HG02763 (cell line): Measurements from ENCODE around the gene TSPEAR.
"Not testable (repeated sequence)": the region's sequence is repeated elsewhere in the genome, so short reads cannot be mapped to it uniquely, and the experiment has no call there.

Source experiments
- ATAC-seq: cut with Tn5 transposase; IDR thresholded peaks from one replicate; pipeline ENCODE4 v1.9.1; 2021; ENCODE audit warnings: mild to moderate bottlenecking, moderate library complexity; ENCODE audit not compliant: unreplicated experiment

The TSPEAR gene

GRCh38 chr21:44612669-44613229 is 98.6 kb downstream of the TSPEAR start:
- no peak for ATAC-seq

DNA sequence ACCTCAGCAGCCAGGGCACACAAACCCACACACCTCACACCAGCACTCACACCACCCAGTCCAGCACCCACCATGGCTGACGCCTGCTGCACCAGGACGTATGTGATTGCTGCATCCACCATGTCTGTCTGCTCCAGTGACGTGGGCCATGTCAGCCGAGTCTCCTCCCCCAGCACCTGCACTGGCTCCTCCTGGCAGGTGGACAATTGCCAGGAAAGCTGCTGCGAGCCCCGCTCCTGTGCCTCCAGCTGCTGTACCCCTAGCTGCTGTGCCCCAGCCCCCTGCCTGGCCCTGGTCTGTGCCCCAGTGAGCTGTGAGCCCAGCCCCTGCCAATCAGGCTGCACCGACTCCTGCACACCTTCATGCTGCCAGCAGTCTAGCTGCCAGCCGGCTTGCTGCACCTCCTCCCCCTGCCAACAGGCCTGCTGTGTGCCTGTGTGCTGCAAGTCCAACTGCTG is 99.3 kb downstream of the TSPEAR start, which contains the start of gene KRTAP10-8:
KRTAP10-8 (plus strand) TSS at position 51 of the 458 bp plus-strand sequence; CDS start at position 73, 22 bp downstream.
- ATAC-seq, result no peak

DNA sequence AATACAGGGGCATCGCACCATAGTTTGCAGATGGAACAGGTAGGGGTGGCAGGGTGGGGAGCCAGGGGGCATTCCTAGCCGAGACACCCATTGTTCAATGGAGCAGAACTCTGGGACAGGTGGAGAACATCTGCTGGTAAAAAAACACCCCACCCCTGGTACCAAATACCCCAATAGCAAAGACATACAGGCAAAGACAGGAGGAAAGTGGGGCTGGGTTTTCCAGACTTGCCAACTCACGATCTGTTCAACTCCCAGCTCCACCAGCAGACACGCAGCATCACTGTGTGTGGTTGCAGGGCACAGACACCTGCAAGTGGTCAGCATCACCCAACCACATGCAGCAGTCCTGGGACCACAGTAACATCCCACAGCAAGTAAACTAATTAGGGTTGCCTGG is 99.8 kb downstream of the TSPEAR start:
- ATAC-seq, result no peak

DNA sequence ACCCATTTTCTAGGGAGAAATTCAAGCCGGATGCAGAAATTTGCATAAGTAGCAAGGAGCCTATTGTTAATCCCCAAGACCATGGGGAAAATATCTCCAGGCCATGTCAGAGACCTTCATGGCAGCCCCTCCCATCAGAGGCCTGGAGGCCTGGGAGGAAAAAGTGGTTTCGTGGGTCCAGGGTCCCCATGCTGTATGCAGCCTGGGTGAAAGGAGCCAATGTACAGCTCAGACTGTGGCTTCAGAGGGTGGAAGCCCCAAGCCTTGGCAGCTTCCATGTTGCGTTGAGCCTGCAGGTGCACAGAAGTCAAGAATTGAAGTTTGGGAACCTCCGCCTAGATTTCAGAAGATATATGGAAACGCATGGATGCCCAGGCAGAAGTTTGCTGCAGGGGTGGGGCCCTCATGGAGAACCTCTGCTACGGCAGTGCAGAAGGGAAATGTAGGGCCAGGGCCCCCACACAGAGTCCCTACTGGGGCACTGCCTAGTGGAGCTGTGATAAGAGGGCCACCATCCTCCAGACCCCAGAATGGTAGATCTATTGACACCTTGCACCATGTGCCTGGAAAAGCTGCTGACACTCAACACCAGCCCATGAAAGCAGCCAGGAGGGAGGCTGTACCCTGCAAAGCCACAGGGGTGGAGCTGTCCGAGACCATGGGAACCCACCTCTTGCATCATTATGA is 101.1 kb downstream of the TSPEAR start:
- ATAC-seq, result not testable (repeated sequence)

GRCh38 chr21:44609193-44609592 is 102.2 kb downstream of the TSPEAR start:
- ATAC-seq, result no peak

DNA sequence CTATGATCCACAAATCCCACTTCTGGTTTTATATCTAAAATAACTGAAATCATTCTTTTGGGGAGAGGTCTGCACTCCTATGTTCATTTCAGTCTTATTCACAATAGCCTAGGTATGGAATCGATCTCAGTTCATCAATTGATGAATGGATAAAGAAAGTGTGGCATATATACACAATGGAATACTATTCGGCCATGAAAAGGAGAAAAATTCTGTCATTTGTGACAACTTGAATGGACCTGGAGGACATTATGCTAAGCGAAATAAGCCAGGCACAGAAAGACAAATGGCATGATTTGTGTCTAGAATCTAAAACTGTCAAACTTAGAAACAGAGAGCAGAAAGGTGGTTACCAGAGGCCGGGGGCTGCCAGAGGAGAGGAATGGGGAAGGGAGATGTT is 104.9 kb downstream of the TSPEAR start:
- no peak for ATAC-seq

DNA sequence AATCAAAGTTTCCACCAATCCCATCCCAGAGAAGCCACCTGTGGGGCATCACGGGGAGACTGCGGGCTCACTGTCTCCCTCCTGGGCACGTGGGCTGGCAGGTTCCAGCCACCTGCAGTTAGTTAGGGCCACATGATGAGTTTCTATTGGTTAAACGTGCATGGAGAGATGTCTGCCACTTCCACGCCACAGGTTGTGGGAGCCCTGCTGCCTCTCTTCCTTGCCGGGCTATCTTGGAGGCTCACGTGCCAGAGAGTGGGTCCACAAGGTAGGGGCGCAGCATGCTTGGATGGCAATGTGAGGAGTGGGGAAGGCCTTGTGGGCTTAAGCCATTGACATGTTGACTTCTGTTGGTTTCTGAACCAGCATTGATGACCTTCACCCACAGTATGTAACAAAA is 107.5 kb downstream of the TSPEAR start:
- no peak for ATAC-seq

DNA sequence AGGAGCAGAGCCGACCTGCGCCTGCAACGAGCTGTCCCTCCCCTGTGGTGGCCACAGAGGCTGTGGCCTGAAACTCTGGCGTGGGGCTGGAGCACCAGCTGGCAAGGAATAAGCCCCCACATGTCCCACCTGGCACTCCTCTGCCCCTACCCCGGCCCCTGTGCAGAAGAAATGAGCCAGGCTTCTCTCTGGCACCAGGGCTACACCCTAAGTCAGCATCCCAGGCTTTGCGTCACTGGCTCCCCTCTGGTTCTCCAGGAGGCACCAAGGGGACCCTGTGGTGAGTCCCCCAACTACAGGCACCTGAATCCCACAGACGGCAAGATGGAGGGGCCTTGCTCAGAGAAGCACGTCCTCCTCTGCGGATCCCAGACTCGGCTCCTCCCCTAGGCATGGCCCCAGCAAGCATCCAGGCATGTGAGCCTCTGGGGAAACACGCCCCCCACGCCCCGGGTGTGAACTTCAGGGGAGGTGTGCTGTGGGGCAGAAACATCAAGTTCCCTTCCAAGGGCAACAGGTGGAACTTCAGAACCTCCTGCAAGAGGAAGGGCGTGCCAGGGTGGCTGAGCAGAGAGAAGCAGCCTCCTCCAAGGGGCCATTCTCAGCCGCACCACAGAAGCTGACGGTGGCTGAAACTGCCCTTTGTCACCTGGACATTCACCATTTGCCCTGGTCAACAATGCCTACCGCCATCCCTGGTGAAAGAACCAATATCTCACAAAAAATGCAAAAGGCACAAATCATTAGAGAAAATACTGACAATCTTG is 108.1 kb downstream of the TSPEAR start:
- no peak for ATAC-seq

DNA sequence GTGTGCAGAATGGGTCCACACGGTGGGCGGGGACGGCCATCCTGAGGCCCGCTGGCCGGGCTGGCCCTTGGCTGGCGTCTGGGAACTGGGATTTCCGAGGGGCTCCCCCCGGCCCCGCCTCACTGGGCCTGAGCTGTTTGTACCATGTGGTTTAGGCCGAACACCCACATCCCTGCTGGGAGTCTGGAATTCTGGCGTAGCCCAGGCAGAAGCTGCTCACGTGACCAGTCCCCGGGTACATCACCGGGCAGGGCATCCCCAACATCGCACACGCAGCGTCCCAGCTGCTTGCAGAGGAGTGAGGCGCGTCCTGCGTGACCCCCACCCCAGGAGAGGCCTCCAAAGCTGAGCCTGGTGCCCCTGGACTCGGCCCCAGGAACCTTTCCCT is 108.9 kb downstream of the TSPEAR start:
- ATAC-seq, result no peak

DNA sequence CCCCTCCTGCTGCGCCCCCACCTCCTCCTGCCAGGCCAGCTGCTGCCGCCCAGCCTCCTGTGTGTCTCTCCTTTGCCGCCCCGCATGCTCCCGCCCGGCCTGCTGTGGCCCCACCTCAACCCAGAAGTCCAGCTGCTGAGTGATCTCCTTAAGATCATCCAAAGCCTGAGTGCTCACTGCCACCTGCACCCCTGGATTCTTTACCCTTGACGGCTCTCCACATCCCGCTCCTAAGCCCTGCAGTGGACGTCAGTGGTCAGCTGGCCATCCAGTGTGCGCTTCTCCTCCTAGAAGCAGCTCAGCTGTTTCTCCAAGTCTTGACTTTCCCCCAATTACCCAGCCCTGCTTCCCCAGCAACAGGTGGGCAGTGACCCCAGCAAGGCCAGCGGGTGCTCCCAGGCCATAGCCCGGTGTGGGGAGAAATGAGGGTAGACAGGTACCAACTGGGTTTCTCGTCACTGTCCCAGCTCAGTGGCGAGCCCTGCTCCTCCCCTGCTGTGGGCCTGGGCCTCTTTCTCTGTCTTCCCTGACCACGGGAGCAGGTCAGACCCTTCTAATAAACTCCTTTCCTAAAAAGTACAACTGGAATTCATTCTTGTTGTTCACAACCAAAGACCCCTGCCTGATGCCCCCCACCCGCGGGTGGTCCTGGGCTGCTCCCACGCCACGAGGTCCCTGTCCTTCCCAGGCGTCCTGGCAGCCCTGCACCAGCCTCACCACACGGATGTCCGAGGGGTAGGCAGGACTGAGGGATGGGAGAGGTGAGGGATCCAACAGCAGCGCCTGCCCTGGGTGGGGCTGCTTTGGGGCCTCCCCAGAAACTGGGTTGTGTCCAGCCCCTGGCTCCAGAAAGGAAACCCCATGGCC is 109.5 kb downstream of the TSPEAR start:
- no peak for ATAC-seq

DNA sequence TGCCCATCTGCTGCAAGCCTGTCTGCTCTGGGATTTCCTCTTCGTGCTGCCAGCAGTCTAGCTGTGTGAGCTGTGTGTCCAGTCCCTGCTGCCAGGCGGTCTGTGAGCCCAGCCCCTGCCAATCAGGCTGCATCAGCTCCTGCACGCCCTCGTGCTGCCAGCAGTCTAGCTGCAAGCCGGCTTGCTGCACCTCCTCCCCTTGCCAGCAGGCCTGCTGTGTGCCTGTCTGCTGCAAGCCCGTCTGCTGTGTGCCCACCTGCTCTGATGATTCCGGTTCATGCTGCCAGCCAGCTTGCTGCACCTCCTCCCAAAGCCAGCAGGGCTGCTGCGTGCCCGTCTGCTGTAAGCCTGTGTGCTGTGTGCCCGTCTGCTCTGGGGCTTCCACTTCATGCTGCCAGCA is 110.3 kb downstream of the TSPEAR start:
- ATAC-seq, result not testable (repeated sequence)

DNA sequence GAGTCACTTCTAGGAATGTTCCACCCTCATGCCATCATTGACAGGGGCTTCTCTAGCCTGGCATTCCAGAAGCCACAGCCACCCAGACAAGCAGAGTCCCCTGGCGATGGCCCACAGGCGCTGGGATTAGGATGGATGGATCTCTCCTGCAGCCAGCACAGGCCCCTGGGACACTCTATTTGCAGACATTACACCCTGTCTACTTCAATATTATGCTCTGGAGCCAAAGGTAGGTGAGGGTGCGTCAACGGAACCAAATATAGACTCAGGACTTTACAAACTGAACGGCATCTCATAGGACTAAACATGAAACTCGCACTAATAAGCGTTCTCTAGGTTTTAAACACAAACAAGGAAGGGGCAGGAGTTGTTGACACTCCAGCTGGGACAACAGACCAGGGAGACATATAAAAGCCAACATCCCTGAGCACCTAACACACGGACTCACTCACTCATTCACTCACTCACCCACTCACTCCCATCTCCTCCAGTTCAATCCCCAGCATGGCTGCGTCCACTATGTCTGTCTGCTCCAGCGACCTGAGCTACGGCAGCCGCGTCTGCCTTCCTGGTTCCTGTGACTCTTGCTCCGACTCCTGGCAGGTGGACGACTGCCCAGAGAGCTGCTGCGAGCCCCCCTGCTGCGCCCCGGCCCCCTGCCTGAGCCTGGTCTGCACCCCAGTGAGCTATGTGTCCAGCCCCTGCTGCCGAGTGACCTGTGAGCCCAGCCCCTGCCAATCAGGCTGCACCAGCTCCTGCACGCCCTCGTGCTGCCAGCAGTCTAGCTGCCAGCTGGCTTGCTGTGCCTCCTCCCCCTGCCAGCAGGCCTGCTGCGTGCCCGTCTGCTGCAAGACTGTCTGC is 111.0 kb downstream of the TSPEAR start, which contains the start of gene KRTAP10-7:
KRTAP10-7 (plus strand) TSS at position 480 of the 861 bp plus-strand sequence; CDS start at position 505, 25 bp downstream.
- not testable (repeated sequence) for ATAC-seq

DNA sequence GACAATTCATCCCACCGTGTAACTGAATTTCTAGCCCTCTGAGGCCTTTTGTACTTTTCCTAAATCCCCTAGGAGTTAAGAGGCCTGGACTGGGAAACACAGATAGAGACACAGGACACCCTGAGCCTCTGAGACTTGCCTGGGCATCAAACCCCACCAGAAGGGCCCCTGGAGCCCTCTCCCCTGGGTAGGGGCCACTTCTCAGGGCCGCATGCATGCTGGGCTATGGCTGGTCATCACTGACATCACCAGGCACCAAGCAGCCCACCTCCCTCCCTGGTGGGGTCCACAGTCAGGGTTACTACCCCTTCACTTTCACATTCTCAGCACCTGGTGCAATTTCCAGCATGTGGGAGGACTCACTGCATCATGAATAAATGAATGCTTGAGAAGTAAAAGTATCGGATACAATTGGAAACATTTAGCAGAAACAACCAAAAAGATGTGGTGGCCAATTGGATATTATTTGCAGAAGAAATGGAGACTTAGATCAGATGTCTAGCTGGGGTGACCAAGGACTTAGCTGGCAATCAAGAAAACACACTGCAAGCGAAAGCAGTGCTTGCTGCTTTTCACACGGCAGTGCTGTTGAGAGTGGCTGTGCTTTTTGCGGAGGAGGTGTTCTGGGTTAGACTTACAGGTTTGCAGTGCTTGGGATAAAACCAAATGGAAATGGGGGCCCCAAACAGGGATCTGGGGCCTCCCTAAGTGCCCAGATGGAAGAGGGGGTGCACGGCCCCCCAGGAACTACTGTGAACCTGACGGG is 111.9 kb downstream of the TSPEAR start:
- no peak for ATAC-seq

GRCh38 chr21:44598061-44598460 is 113.3 kb downstream of the TSPEAR start:
- ATAC-seq, result no peak

- ATAC-seq, result no peak
Observed at GRCh38 chr21:44596068-44596725, 115.2 kb downstream of the TSPEAR start.

- no peak for ATAC-seq
Observed at GRCh38 chr21:44595524-44595923, 115.8 kb downstream of the TSPEAR start.

DNA sequence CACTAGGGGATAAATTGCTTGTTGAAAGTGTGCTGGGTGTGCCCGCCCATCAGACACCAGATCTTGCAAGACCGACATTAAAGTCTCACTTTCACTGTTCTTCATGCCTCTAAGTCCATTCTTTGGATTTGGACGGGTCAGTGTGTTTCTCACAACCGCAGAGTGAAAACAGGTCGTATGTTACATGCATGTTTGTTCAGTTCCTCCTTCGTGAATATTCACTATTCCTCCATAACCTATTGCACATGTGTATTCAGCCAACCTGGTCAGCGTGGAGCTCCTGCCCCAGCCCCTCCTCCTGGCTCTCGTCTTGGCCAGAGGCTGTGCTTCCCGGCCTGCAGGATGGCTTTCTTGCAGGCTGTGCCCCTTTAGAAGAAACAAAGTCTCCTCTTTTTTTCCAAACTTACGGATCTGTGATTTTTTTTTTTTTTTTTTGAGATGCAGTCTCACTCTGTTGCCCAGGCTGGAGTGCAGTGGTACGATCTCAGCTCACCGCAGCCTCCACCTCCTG is 116.9 kb downstream of the TSPEAR start:
- no peak for ATAC-seq
